ENCODE data around the gene RPS2.

- no peak for TF ChIP-seq CTCF (IDR thresholded peaks at IDR 0.05; ENCODE audit: borderline replicate concordance, extremely low read depth, low read length, poor library complexity, severe bottlenecking)
- no peak for TF ChIP-seq EZH2 (IDR thresholded peaks at IDR 0.05; ENCODE audit: borderline replicate concordance, low read depth, low read length, severe bottlenecking)
Observed at GRCh38 chr16:1924095-1924494, 40.5 kb downstream of the RPS2 start.
